ENCODE measurements around the gene FXR2. TPM values are rescaled to one million over a fixed set of nuclear protein-coding genes. Genes with fewer than 3 reads are reported as not detected.

Gene FXR2
- total and polyA plus RNA-seq, 9 of the 15 experiments (the other 6 are each of a cell fraction or from before 2014, with no cell fraction given) = 2.0 to 49.3 (median 24.5) TPM

DNA sequence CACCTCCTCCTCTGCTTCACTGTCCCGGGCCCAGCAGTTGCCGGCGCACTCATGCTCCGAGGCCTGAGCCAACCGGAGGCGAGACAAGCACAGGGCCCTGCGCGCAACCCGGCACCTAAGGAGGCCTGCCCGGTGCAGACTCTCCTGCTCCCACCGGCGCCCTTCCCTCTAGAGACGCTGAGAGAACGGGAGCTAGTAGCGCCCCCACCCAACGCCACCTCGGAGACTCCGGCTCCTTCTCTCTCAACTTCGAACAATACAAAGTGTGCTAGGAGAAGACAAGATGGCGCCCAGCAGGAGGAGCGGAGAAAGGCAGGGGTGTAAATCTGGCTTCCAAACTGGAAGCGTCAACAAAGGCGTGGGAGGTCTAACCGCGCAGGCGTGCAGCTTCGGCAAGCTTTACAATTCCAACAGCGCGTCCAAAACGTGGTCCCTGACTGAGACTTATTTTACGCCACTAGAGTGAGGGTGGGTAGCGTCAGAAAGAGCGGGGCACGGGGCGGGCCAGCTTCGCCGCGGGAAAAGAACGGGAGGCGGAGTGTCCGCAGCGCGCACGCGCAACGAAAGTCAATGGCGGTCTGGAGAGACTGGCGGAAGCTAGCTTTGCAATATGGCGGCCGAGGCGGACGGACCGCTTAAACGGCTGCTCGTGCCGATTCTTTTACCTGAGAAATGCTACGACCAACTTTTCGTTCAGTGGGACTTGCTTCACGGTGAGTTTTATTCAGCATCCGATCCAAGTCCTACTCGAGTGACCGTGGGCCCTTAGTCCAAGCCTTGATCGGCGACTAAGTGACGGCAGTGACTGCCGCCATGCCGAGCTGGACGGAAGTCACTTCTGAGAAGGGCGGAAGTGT lies 31.2 kb downstream of the FXR2 start, which contains the start of gene MPDU1 (continued):
- TF ChIP-seq, protein P1, sequence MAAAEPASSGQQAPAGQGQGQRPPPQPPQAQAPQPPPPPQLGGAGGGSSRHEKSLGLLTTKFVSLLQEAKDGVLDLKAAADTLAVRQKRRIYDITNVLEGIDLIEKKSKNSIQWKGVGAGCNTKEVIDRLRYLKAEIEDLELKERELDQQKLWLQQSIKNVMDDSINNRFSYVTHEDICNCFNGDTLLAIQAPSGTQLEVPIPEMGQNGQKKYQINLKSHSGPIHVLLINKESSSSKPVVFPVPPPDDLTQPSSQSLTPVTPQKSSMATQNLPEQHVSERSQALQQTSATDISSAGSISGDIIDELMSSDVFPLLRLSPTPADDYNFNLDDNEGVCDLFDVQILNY (CRISPR knock-in tag; IDR thresholded peaks at IDR 0.05) = peak; percentile 86; the same call in 1 of the 2 replicates
- TF ChIP-seq NR1H2 (CRISPR knock-in tag; IDR thresholded peaks at IDR 0.05) (0 out of 2 replicates have a peak, but pooled peaks have one; percentile 26), DIDO1 (tag; IDR thresholded peaks at IDR 0.05; ENCODE audit: low read depth) (peak; percentile 75; the same call in 1 of the 2 replicates), EGR1 (conservative IDR thresholded peaks at IDR 0.05) (peak; percentile 92), ZNF695 (CRISPR knock-in tag; IDR thresholded peaks at IDR 0.05) (no peak), ARNT (IDR thresholded peaks at IDR 0.05) (no peak; a peak in 1 of 4 replicates), RBM22 (IDR thresholded peaks at IDR 0.05; ENCODE audit: low read depth, low read length, poor library complexity, severe bottlenecking) (no peak), ZNF785 (CRISPR knock-in tag; IDR thresholded peaks at IDR 0.05) (no peak), ZNF174 (CRISPR knock-in tag; IDR thresholded peaks at IDR 0.05) (no peak), U2AF2 (optimal IDR thresholded peaks at IDR 0.05; ENCODE audit: low read depth, low read length) (no peak), E2F1 (CRISPR knock-in tag; IDR thresholded peaks at IDR 0.05) (peak; percentile 86), ZSCAN29 (IDR thresholded peaks at IDR 0.05) (no peak), KDM2B (CRISPR knock-in tag; IDR thresholded peaks at IDR 0.05) (no peak), HDGF (IDR thresholded peaks at IDR 0.05) (0 out of 2 replicates have a peak, but pooled peaks have one; percentile 33), KHSRP (IDR thresholded peaks at IDR 0.05) (no peak), E2F3 (CRISPR knock-in tag; IDR thresholded peaks at IDR 0.05) (0 out of 2 replicates have a peak, but pooled peaks have one; percentile 34)
- TF ChIP-seq, protein P2, sequence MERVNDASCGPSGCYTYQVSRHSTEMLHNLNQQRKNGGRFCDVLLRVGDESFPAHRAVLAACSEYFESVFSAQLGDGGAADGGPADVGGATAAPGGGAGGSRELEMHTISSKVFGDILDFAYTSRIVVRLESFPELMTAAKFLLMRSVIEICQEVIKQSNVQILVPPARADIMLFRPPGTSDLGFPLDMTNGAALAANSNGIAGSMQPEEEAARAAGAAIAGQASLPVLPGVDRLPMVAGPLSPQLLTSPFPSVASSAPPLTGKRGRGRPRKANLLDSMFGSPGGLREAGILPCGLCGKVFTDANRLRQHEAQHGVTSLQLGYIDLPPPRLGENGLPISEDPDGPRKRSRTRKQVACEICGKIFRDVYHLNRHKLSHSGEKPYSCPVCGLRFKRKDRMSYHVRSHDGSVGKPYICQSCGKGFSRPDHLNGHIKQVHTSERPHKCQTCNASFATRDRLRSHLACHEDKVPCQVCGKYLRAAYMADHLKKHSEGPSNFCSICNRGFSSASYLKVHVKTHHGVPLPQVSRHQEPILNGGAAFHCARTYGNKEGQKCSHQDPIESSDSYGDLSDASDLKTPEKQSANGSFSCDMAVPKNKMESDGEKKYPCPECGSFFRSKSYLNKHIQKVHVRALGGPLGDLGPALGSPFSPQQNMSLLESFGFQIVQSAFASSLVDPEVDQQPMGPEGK (CRISPR knock-in tag; IDR thresholded peaks at IDR 0.05; ENCODE audit: borderline replicate concordance) = 0 out of 2 replicates have a peak, but pooled peaks have one; percentile 37
- TF ChIP-seq, protein P3, sequence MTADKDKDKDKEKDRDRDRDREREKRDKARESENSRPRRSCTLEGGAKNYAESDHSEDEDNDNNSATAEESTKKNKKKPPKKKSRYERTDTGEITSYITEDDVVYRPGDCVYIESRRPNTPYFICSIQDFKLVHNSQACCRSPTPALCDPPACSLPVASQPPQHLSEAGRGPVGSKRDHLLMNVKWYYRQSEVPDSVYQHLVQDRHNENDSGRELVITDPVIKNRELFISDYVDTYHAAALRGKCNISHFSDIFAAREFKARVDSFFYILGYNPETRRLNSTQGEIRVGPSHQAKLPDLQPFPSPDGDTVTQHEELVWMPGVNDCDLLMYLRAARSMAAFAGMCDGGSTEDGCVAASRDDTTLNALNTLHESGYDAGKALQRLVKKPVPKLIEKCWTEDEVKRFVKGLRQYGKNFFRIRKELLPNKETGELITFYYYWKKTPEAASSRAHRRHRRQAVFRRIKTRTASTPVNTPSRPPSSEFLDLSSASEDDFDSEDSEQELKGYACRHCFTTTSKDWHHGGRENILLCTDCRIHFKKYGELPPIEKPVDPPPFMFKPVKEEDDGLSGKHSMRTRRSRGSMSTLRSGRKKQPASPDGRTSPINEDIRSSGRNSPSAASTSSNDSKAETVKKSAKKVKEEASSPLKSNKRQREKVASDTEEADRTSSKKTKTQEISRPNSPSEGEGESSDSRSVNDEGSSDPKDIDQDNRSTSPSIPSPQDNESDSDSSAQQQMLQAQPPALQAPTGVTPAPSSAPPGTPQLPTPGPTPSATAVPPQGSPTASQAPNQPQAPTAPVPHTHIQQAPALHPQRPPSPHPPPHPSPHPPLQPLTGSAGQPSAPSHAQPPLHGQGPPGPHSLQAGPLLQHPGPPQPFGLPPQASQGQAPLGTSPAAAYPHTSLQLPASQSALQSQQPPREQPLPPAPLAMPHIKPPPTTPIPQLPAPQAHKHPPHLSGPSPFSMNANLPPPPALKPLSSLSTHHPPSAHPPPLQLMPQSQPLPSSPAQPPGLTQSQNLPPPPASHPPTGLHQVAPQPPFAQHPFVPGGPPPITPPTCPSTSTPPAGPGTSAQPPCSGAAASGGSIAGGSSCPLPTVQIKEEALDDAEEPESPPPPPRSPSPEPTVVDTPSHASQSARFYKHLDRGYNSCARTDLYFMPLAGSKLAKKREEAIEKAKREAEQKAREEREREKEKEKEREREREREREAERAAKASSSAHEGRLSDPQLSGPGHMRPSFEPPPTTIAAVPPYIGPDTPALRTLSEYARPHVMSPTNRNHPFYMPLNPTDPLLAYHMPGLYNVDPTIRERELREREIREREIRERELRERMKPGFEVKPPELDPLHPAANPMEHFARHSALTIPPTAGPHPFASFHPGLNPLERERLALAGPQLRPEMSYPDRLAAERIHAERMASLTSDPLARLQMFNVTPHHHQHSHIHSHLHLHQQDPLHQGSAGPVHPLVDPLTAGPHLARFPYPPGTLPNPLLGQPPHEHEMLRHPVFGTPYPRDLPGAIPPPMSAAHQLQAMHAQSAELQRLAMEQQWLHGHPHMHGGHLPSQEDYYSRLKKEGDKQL (CRISPR knock-in tag; IDR thresholded peaks at IDR 0.05; ENCODE audit: borderline replicate concordance) = no peak

Measured in K562 (cell line).